CD4-positive, CD25-positive, alpha-beta regulatory T cell (primary cell): Measurements from ENCODE around the gene CCNE1. TPM values are rescaled to one million over a fixed set of nuclear protein-coding genes. Genes with fewer than 3 reads are reported as not detected.

Experiments
- ATAC-seq, 2 donors: fragments of 150-1000 bp; cut with Tn5 transposase; one replicate each; pipeline ENCODE4 v1.10.0; 2021; ENCODE audit warnings: low read depth in 2 of 2, moderate number of reproducible peaks in 2 of 2, moderate library complexity in 1 of 2
- DNase-seq, 3 donors: peaks; one replicate each; pipeline versions ENCODE4 v3.0.0 to v3.0.0-alpha.2; 2012 to 2022; ENCODE audit warnings: mixed read lengths in 1 of 3
- H3K27ac ChIP-seq: one replicate; pipeline ENCODE4 v1.7.0; 2013; ENCODE audit warnings: mild to moderate bottlenecking, low read length; ENCODE audit not compliant: insufficient read depth, poor library complexity, severe bottlenecking
- H3K27me3 ChIP-seq: one replicate; pipeline ENCODE4 v1.7.0; 2013; ENCODE audit warnings: low read length; ENCODE audit not compliant: control insufficient read depth, insufficient read depth
- H3K36me3 ChIP-seq: one replicate; pipeline ENCODE4 v1.7.0; 2013; ENCODE audit warnings: mild to moderate bottlenecking, low read length, moderate library complexity; ENCODE audit not compliant: control insufficient read depth, insufficient read depth
- H3K4me1 ChIP-seq: 2 replicates; pipeline ENCODE4 v1.7.0; 2013; ENCODE audit warnings: mild to moderate bottlenecking, low read length; ENCODE audit not compliant: insufficient read depth, control insufficient read depth, poor library complexity, severe bottlenecking
- H3K4me3 ChIP-seq: one replicate; pipeline ENCODE4 v1.7.0; 2013; ENCODE audit warnings: low read depth, mild to moderate bottlenecking, low read length, moderate library complexity
- H3K9me3 ChIP-seq, 2 experiments: 1 replicate in 1 of 2; 2 replicates in 1 of 2; pipeline ENCODE4 v1.7.0; 2013; ENCODE audit warnings: low read length in 2 of 2, mild to moderate bottlenecking in 1 of 2, moderate library complexity in 1 of 2; ENCODE audit not compliant: control insufficient read depth in 2 of 2
- H3K27ac Mint-ChIP-seq, 3 donors: one replicate each; pipeline ENCODE4 v1.8.0; 2020 to 2022; ENCODE audit warnings: mild to moderate bottlenecking in 3 of 3, mixed read lengths in 3 of 3, moderate library complexity in 2 of 3
- H3K27me3 Mint-ChIP-seq: one replicate; pipeline ENCODE4 v1.8.0; 2022; ENCODE audit warnings: mild to moderate bottlenecking, mixed read lengths
- H3K36me3 Mint-ChIP-seq: one replicate; pipeline ENCODE4 v1.8.0; 2020; ENCODE audit warnings: mixed read lengths
- H3K4me1 Mint-ChIP-seq, 4 donors: one replicate each; pipeline ENCODE4 v1.8.0; 2020 to 2022; ENCODE audit warnings: mixed read lengths in 4 of 4, mild to moderate bottlenecking in 1 of 4
- H3K4me3 Mint-ChIP-seq, 4 donors: one replicate each; pipeline ENCODE4 v1.8.0; 2020 to 2022; ENCODE audit warnings: mild to moderate bottlenecking in 4 of 4, mixed read lengths in 4 of 4, moderate library complexity in 3 of 4
- H3K9me3 Mint-ChIP-seq, 7 donors: one replicate each; pipeline ENCODE4 v1.8.0; 2020 to 2022; ENCODE audit warnings: mixed read lengths in 7 of 7, mild to moderate bottlenecking in 3 of 7, moderate library complexity in 2 of 7
- polyA plus RNA-seq, 4 donors: library from polyadenylated mRNA; unstranded; fragments of 300-500 nt; fragmentation: Illumina TruSeq; gene quantifications; one replicate each; pipeline ENCODE4 v1.2.3, GENCODE V29; 2021
- total RNA-seq: library from RNA; stranded (reverse); gene quantifications from one replicate; pipeline ENCODE4 v1.2.3, GENCODE V29; 2022

The CCNE1 gene
- total and polyA plus RNA-seq, 5 donors from 2014 or later, result 0.88 to 18.5 (median 3.6) TPM

DNA sequence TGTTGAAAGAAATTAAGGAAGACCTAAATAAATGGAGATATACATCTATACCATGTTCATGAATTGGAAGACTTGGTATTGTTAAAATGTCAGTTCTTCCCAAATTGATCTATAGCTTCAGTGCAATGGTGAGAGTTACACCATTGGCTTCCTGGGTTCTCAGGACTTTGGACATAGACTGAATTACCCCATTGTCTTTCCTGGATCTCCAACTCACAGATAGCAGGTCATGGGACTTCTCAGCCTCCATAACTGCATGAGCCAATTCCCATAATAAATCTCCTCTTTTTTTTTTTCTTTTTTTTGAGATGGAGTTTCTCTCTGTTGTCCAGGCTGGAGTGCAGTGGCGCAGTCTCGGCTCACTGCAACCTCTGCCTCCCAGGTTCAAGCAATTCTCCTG is 38.7 kb downstream of the CCNE1 start:
- H3K27me3 Mint-ChIP-seq, result peaks cover 27% of the 10 kb centered on the region
- no peak overlapping the region for H3K4me3 ChIP-seq
- no peaks in the 10 kb centered on the region for H3K9me3 Mint-ChIP-seq
- H3K36me3 Mint-ChIP-seq, result no peaks in the 10 kb centered on the region
- no peak overlapping the region for H3K27ac ChIP-seq
- H3K27me3 ChIP-seq, result no peaks in the 10 kb centered on the region
- peaks cover 5% of the 10 kb centered on the region for H3K4me1 ChIP-seq
- DNase-seq (no peak), ATAC-seq (no peak)
- H3K36me3 ChIP-seq, result no peaks in the 10 kb centered on the region
- H3K9me3 ChIP-seq, result no peaks in the 10 kb centered on the region
- no peak overlapping the region for H3K4me3 Mint-ChIP-seq
- H3K4me1 Mint-ChIP-seq, result peaks cover 0 to 10% (median 6%) of the 10 kb centered on the region in 4 donors
- no peak overlapping the region for H3K27ac Mint-ChIP-seq

- H3K36me3 ChIP-seq, result no peaks in the 10 kb centered on the region
- Mint-ChIP-seq H3K9me3 (no peaks in the 10 kb centered on the region), H3K4me1 (peaks cover 0 to 3% (median 0%) of the 10 kb centered on the region in 4 donors), H3K36me3 (no peaks in the 10 kb centered on the region), H3K4me3 (no peak overlapping the region), H3K27me3 (peaks cover 27% of the 10 kb centered on the region), H3K27ac (no peak overlapping the region)
- no peak overlapping the region for H3K27ac ChIP-seq
- no peaks in the 10 kb centered on the region for H3K9me3 ChIP-seq
- no peaks in the 10 kb centered on the region for H3K4me1 ChIP-seq
- H3K4me3 ChIP-seq, result no peak overlapping the region
- ATAC-seq, result no peak
- DNase-seq, result no peak
- no peaks in the 10 kb centered on the region for H3K27me3 ChIP-seq
Observed at GRCh38 chr19:29851769-29852521, 40.2 kb downstream of the CCNE1 start.

GRCh38 chr19:29854033-29854432 is 42.2 kb downstream of the CCNE1 start:
- Mint-ChIP-seq H3K4me3 (no peak overlapping the region), H3K27ac (no peak overlapping the region), H3K36me3 (no peaks in the 10 kb centered on the region), H3K27me3 (peaks cover 23% of the 10 kb centered on the region), H3K4me1 (peaks cover 0 to 4% (median 0%) of the 10 kb centered on the region in 4 donors), H3K9me3 (no peaks in the 10 kb centered on the region)
- DNase-seq, result no peak
- H3K4me1 ChIP-seq, result no peaks in the 10 kb centered on the region
- no peak for ATAC-seq
- H3K4me3 ChIP-seq, result no peak overlapping the region
- no peaks in the 10 kb centered on the region for H3K27me3 ChIP-seq
- no peaks in the 10 kb centered on the region for H3K9me3 ChIP-seq
- H3K27ac ChIP-seq, result no peak overlapping the region
- no peaks in the 10 kb centered on the region for H3K36me3 ChIP-seq

- H3K27me3 ChIP-seq, result no peaks in the 10 kb centered on the region
- DNase-seq, result no peak
- H3K9me3 ChIP-seq, result no peaks in the 10 kb centered on the region
- H3K36me3 ChIP-seq, result no peaks in the 10 kb centered on the region
- ATAC-seq, result no peak
- H3K9me3 Mint-ChIP-seq, result no peaks in the 10 kb centered on the region
- no peak overlapping the region for H3K27ac Mint-ChIP-seq
- no peak overlapping the region for H3K4me3 Mint-ChIP-seq
- peaks cover 0 to 4% (median 0%) of the 10 kb centered on the region in 4 donors for H3K4me1 Mint-ChIP-seq
- H3K27me3 Mint-ChIP-seq, result peaks cover 14% of the 10 kb centered on the region
- no peak overlapping the region for H3K27ac ChIP-seq
- H3K4me3 ChIP-seq, result no peak overlapping the region
- H3K36me3 Mint-ChIP-seq, result no peaks in the 10 kb centered on the region
- H3K4me1 ChIP-seq, result no peaks in the 10 kb centered on the region
Observed at GRCh38 chr19:29855087-29855486, 43.3 kb downstream of the CCNE1 start.

DNA sequence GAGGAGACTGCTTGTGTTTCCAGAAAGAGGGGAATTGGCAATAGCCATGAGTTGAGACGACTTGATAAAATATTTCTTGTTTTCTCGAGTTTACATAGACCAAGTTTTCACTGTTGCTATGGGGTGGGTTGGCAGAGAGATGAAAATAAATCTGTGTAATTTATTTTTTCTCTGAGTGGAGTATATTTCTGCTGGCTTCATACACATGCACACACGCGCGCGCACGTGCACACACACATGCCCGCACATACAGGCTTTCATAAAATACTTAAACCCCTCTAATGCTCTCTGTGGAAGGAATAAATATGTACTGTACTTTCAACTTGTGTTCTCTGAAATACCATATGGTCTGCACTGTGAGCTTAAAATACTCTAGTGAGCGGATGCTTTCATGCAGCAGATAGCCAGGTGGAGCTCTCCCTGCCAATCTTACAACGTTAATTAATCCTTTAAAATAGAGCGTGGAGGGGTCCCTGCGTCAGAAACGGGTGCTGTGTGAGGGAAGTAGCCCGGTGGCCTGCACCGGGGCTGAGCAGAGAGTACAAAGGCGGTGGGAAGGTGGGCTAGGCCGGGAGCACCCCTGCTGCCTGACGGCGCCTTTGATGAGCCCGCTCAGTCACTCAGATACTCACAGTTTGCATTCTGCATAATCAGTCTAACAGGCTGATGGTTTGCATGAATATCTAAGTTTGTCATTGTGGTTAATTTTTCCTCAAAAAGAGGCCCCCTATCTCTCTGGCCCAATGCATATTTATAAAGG is 44.1 kb downstream of the CCNE1 start:
- Histone ChIP-seq H3K27ac (no peak overlapping the region), H3K4me1 (no peaks in the 10 kb centered on the region), H3K27me3 (no peaks in the 10 kb centered on the region), H3K9me3 (no peaks in the 10 kb centered on the region), H3K4me3 (no peak overlapping the region), H3K36me3 (no peaks in the 10 kb centered on the region)
- Mint-ChIP-seq H3K4me3 (no peak overlapping the region), H3K27ac (no peak overlapping the region), H3K27me3 (peaks cover 13% of the 10 kb centered on the region), H3K36me3 (no peaks in the 10 kb centered on the region), H3K4me1 (peaks cover 0 to 4% (median 0%) of the 10 kb centered on the region in 4 donors), H3K9me3 (no peaks in the 10 kb centered on the region)
- DNase-seq (no peak), ATAC-seq (no peak)

- H3K4me3 Mint-ChIP-seq, result no peak overlapping the region
- no peaks in the 10 kb centered on the region for H3K4me1 ChIP-seq
- no peaks in the 10 kb centered on the region for H3K27me3 ChIP-seq
- peaks cover 12% of the 10 kb centered on the region for H3K27me3 Mint-ChIP-seq
- ATAC-seq, result peak; percentile 52 to 66
- no peaks in the 10 kb centered on the region for H3K36me3 Mint-ChIP-seq
- peaks cover 0 to 2% (median 0%) of the 10 kb centered on the region in 4 donors for H3K4me1 Mint-ChIP-seq
- H3K4me3 ChIP-seq, result no peak overlapping the region
- no peaks in the 10 kb centered on the region for H3K9me3 Mint-ChIP-seq
- H3K9me3 ChIP-seq, result no peaks in the 10 kb centered on the region
- peak overlapping the region in 1 of 3 donors; percentile 62 for H3K27ac Mint-ChIP-seq
- no peaks in the 10 kb centered on the region for H3K36me3 ChIP-seq
- no peak overlapping the region for H3K27ac ChIP-seq
- peak; percentile 11 to 47 (median 32) for DNase-seq
Observed at GRCh38 chr19:29858000-29858596, 46.3 kb downstream of the CCNE1 start.

- Mint-ChIP-seq H3K27ac (no peak overlapping the region), H3K27me3 (peaks cover 15% of the 10 kb centered on the region), H3K36me3 (no peaks in the 10 kb centered on the region), H3K9me3 (no peaks in the 10 kb centered on the region), H3K4me1 (peaks cover 0 to 2% (median 0%) of the 10 kb centered on the region in 4 donors), H3K4me3 (no peak overlapping the region)
- H3K27ac ChIP-seq, result no peak overlapping the region
- H3K9me3 ChIP-seq, result no peaks in the 10 kb centered on the region
- ATAC-seq (no peak), DNase-seq (no peak)
- H3K4me3 ChIP-seq, result no peak overlapping the region
- no peaks in the 10 kb centered on the region for H3K27me3 ChIP-seq
- H3K4me1 ChIP-seq, result no peaks in the 10 kb centered on the region
- H3K36me3 ChIP-seq, result no peaks in the 10 kb centered on the region
Observed at GRCh38 chr19:29858621-29859020, 46.8 kb downstream of the CCNE1 start.
